ENCODE results near the gene NFASC. TPM values are rescaled to one million over a fixed set of nuclear protein-coding genes. Genes with fewer than 3 reads are reported as not detected.

The NFASC gene
- total and polyA plus RNA-seq, 4 donors, result 0.23 to 5.4 (median 1.9) TPM

DNA sequence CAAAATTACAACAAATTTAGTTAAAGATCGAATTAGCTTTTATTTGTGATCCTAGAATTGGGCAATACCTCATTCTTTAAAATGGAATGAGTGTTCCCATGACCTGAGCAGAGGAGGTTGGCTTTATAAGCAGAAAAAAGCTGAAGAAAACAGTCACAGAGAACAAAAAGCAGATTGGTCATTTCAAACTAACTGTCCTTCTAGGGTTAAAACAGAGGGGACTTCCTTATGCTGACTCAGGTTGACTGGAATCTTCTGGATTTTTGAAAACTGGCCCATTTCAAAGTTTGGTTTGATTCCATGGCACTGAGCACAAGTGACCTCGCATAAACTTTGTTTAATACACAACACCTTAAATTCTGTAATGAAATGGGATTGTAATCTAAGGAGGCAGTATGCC, 17.6 kb downstream of the NFASC start:
- Histone ChIP-seq H3K9ac (ENCODE audit: low read depth in 1 of 2, low read length in 2 of 2) (no peak overlapping the region), H3K27ac (ENCODE audit: low read depth in 1 of 2, low read length in 2 of 2) (peak overlapping the region; percentile 25 to 34), H3K36me3 (ENCODE audit: control insufficient read depth in 4 of 4, insufficient read depth in 3 of 4, low read depth in 1 of 4, low read length in 3 of 4) (no peaks in the 10 kb centered on the region), H3K4me3 (ENCODE audit: low read depth in 1 of 3, low read length in 3 of 3) (no peak overlapping the region), H3K27me3 (ENCODE audit: control insufficient read depth in 4 of 4, insufficient read depth in 4 of 4, low read length in 3 of 4) (no peaks in the 10 kb centered on the region), H3K9me3 (ENCODE audit: control insufficient read depth in 4 of 4, low read length in 3 of 4) (no peaks in the 10 kb centered on the region), H3K4me1 (ENCODE audit: control insufficient read depth in 4 of 4, insufficient read depth in 4 of 4, low read length in 3 of 4) (peaks cover 12 to 44% (median 38%) of the 10 kb centered on the region in 4 donors)
- 30% methylated on average over 2 of the region's 2 CpGs for WGBS
- DNase-seq (ENCODE audit: low spot score), result no peak
- TF ChIP-seq NR2F2 (IDR thresholded peaks at IDR 0.05) (peak; percentile 69), YY1 (IDR thresholded peaks at IDR 0.05) (peak; percentile 37), JUND (IDR thresholded peaks at IDR 0.05) (peak in 1 of 2 donors; percentile 12), GABPA (IDR thresholded peaks at IDR 0.05 in 1 of 2, conservative IDR thresholded peaks at IDR 0.05 in 1 of 2) (no peak), SP1 (IDR thresholded peaks at IDR 0.05) (peak; percentile 36), HNF4A (conservative IDR thresholded peaks at IDR 0.05) (peak in 1 of 2 donors; percentile 31), REST (IDR thresholded peaks at IDR 0.05) (no peak), EGR1 (IDR thresholded peaks at IDR 0.05; ENCODE audit: low read depth in 2 of 2) (no peak), MAX (IDR thresholded peaks at IDR 0.05) (peak; percentile 11), RXRA (IDR thresholded peaks at IDR 0.05) (peak; percentile 57 to 58)
- TF ChIP-seq, protein P1, sequence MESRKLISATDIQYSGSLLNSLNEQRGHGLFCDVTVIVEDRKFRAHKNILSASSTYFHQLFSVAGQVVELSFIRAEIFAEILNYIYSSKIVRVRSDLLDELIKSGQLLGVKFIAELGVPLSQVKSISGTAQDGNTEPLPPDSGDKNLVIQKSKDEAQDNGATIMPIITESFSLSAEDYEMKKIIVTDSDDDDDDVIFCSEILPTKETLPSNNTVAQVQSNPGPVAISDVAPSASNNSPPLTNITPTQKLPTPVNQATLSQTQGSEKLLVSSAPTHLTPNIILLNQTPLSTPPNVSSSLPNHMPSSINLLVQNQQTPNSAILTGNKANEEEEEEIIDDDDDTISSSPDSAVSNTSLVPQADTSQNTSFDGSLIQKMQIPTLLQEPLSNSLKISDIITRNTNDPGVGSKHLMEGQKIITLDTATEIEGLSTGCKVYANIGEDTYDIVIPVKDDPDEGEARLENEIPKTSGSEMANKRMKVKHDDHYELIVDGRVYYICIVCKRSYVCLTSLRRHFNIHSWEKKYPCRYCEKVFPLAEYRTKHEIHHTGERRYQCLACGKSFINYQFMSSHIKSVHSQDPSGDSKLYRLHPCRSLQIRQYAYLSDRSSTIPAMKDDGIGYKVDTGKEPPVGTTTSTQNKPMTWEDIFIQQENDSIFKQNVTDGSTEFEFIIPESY (IDR thresholded peaks at IDR 0.05), result peak; percentile 24

- Histone ChIP-seq H3K4me3 (ENCODE audit: low read depth in 1 of 3, low read length in 3 of 3) (no peak overlapping the region), H3K27ac (ENCODE audit: low read depth in 1 of 2, low read length in 2 of 2) (peak overlapping the region in 1 of 2 donors; percentile 20), H3K9me3 (ENCODE audit: control insufficient read depth in 4 of 4, low read length in 3 of 4) (no peaks in the 10 kb centered on the region), H3K9ac (ENCODE audit: low read depth in 1 of 2, low read length in 2 of 2) (no peak overlapping the region), H3K36me3 (ENCODE audit: control insufficient read depth in 4 of 4, insufficient read depth in 3 of 4, low read depth in 1 of 4, low read length in 3 of 4) (no peaks in the 10 kb centered on the region), H3K4me1 (ENCODE audit: control insufficient read depth in 4 of 4, insufficient read depth in 4 of 4, low read length in 3 of 4) (peaks cover 6 to 30% (median 24%) of the 10 kb centered on the region in 4 donors), H3K27me3 (ENCODE audit: control insufficient read depth in 4 of 4, insufficient read depth in 4 of 4, low read length in 3 of 4) (no peaks in the 10 kb centered on the region)
- 75% methylated on average over 8 of the region's 8 CpGs for WGBS
- no peak for DNase-seq (ENCODE audit: low spot score)
- TF ChIP-seq REST (IDR thresholded peaks at IDR 0.05) (peak; percentile 48), NR2F2 (IDR thresholded peaks at IDR 0.05) (peak; percentile 25), GABPA (IDR thresholded peaks at IDR 0.05 in 1 of 2, conservative IDR thresholded peaks at IDR 0.05 in 1 of 2) (no peak), RXRA (IDR thresholded peaks at IDR 0.05) (peak in 1 of 2 donors; percentile 16), SP1 (IDR thresholded peaks at IDR 0.05) (peak; percentile 21), RAD21 (IDR thresholded peaks at IDR 0.05) (peak in 1 of 2 donors; percentile 7), HNF4G (IDR thresholded peaks at IDR 0.05) (no peak)
Measured at GRCh38 chr1:204889681-204890383, 19.2 kb downstream of the NFASC start.
